IPS-NIHi7 (cell line): ENCODE data around the gene CHD3.

ENCODE experiments used
- DNase-seq: peaks from one replicate; pipeline ENCODE4 v3.0.0; 2012; ENCODE audit warnings: mixed read lengths; ENCODE audit errors: extremely low spot score

CHD3 gene

GRCh38 chr17:7864995-7865650 lies 23.5 kb upstream of the CHD3 start:
- DNase-seq, result no peak

DNA sequence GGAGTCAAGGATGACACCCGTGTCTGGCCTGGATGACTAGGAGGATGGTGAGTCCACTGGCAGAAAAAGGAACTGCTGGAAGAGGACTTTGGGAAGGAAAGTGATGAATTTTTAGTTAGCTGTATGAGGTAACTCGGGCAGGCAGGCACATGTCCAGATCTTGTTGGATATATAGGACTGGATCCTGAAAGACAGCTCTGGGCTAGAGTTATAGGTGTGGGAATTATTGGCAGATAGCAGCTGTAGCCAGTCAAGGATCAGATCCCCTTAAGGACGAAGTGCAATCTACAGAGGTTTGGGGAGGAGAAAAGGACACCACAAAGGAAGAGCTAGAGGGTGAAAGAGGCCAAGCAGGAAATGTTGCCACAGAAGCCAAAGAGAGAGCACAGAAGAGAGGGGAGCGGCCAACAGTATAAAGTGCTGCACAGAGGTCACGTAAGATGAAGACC lies 20.7 kb upstream of the CHD3 start:
- DNase-seq, result no peak

GRCh38 chr17:7873051-7873450 lies 15.5 kb upstream of the CHD3 start:
- no peak for DNase-seq

- DNase-seq, result no peak
Observed at GRCh38 chr17:7875804-7876370, 12.7 kb upstream of the CHD3 start.

GRCh38 chr17:7878234-7878633 lies 10.4 kb upstream of the CHD3 start:
- no peak for DNase-seq

- DNase-seq, result no peak
Observed at GRCh38 chr17:7880076-7880868, 8.3 kb upstream of the CHD3 start.

DNA sequence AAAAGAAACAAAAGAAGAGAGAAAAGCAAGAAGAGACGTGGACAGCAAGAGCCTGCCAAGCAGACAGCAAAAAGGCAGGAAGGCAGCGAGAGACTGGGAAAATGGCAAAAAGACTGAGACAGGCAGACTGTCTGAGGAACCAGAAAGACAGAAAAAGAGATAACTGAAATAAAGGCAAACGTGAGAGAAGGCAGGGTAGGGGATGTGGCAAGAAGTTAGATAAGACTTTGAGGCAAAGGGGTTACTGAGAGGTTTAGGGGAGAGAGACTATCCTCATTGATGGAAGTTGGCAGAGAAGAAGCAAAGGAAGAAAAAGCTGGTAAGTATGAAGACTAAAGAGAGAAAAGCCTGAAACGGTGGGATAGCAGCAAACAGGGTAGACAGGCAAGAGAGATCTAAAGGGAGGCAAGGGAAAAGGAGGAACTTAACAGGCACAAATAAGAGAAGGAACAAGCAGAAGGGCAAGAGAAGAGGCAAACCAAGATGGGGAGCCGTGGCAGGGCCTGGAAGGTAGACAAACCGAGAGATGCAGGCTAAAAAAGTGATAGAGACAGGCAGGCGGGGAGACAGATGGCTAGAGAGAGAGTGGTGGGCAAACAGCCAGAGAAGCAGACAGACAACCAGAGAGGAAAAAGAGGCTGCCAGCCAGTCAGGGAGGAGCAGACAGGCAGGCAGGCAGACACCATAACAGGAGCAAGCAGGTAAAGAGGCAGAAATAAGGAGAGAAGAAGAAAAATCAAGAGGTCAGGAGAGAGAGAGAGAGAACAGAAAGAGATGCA lies 7.1 kb upstream of the CHD3 start:
- DNase-seq, result no peak

- DNase-seq, result no peak
Observed at GRCh38 chr17:7882068-7882467, 6.5 kb upstream of the CHD3 start.

DNA sequence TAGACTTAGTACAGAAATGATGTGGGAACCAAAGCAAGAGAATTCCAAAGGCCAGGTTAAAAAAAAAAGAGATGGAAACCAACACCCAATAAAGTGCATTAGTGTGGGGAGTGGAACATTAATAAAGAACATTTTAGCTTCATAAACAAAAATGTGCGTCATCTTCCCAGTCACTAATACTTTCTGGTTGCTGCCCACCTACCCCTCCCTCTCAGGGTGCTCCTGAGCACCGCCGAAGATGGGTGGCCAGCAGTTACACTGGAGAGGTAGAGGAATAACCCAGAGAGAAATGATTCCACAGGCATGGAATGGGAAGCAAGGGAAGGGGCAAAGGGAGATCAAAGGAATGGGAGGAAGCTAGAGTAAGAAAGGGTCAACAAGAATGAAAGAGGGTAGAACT lies 6.0 kb upstream of the CHD3 start:
- no peak for DNase-seq

DNA sequence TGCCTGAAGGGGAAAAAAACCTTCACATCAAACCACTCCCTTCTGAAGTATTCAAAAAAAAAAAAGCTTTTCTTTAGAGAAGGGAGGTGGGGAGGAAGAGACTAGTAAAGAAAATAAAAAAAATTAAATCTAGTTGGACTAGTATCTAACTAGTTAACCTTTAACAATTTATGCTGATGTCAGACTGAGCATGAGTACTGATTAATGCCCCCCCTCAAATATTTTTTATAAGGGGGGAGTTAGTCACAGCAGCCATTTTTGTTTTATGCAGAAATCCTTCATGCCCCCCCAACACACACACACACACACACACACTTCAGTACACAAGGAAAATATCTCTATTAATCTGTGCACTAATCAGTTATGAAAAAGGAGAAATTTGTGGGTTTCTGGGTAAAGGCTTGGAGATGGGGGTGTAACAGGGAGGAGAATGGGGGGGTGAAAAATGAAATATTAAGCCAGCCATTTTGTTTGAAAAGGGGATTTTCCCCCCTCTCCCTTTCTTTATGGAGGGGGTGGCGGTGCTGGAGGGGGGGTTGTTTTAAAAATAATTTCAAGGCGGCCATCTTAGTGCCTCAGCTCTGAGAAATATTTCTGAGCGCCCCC lies 4.7 kb upstream of the CHD3 start:
- no peak for DNase-seq

DNA sequence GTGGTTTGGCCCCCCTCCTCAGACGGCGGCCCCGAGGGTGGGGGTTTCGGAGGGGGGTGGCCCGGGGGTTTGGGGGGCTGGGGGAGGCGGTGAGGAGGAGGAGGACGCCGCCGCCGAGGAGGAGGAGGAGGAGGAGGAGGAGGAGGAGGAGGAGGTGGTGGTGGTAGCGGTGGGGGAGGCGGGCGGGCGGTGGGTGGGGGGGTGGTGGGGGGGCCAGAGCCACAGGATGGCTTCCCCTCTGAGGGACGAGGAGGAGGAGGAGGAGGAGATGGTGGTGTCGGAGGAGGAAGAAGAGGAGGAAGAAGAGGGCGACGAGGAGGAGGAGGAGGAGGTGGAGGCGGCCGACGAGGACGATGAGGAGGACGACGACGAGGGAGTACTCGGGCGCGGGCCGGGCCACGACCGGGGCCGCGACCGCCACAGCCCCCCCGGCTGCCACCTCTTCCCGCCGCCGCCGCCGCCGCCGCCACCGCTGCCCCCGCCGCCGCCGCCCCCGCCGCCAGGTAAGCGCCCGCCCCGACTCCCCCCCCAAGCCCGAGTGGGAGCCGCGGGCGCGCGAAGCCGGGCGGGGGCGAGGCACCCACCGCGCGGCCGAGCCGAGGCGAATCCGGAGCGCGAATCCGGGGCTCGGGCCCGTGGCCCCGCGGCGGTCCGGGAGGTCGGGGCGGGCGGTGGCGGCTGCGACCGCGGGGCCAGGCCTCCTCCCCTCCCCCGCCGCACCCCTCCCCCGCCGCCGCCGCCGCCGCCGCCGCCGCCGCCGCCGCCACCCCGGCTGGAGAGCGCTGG lies 3.8 kb upstream of the CHD3 start:
- no peak for DNase-seq

GRCh38 chr17:7885367-7886226 lies 3.0 kb upstream of the CHD3 start:
- peak; percentile 64 for DNase-seq

- peak; percentile 49 for DNase-seq
Observed at GRCh38 chr17:7886227-7887037, 2.2 kb upstream of the CHD3 start.

DNA sequence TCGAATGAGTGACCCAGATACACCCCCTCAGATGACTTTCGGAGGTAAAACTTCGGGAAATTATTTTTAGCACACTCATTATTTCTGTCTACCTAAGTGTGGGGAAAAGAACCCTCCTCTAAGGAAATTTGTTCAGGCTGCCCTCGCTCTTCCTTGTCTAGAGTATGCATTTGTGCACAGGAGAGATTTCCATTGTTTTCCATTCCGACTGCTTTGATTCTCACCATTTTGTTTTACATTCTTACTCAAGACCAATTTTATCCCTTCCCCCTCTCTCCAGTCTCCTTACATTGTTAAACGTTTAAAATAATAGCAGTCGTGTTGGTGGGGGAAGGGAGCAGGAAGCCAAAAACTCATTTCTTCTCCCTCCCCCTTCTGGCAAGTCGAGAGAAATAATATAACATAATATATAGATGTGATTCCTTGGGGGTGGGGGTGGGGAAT lies 1.5 kb upstream of the CHD3 start:
- no peak for DNase-seq

DNA sequence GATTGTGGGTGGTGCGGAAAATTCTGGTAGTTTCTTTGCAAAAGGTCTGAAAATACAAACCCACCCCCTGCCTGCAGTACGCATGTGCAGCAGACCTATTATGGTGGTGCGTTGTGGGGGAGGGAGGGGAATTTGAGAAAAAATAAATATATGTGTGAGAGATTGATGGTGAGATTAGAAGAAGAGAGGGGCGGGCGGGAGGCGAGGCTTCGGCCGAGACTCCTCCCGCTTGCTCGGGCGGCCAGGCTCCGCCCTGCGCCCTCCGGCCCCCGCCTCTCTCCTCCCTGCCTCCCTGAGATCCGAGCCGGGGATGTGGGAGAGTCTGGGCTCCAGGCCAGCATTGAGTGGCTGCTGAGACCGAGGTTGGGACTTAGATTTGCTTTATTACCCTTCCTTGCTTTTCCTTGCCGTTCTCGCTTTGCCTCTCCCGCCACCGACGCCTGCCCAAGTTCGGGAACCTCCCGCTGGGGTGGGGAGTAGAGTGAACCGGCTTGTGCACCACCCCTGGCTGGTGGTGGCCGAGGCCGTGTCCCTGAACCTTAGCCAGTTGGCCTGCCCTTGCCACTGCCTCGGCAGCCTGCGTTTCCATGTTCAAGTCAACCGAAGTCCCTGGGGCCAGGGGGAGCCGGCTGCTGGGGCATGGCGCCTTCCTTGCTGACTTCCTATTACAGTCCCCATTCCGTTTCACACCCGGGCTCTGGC lies 956 bp upstream of the CHD3 start:
- peak; percentile 90 for DNase-seq

GRCh38 chr17:7889166-7889955 lies 772 bp downstream of the CHD3 start:
- peak; percentile 52 for DNase-seq

- no peak for DNase-seq
Observed at GRCh38 chr17:7893187-7893880, 4.7 kb downstream of the CHD3 start.
